ENCODE results near the gene LBR. TPM values are rescaled to one million over a fixed set of nuclear protein-coding genes. Genes with fewer than 3 reads are reported as not detected.

LBR gene
- total RNA-seq, 1 donor from 2014 or later = 51.7 TPM

Other genes starting within 250 kb of the LBR start
- gene ENAH, start 225.1 kb upstream of the LBR start, total RNA-seq = 37.7 and 39.0 TPM in 2 replicates